Measurements from ENCODE around the gene PSME1.

The PSME1 gene

GRCh38 chr14:24177041-24177825 lies 41.2 kb downstream of the PSME1 start:
- no peak for DNase-seq

- no peak for DNase-seq
These were observed 41.9 kb downstream of the PSME1 start for GRCh38 chr14:24177891-24178290.

GRCh38 chr14:24178399-24179178 lies 42.6 kb downstream of the PSME1 start:
- no peak for DNase-seq

GRCh38 chr14:24179294-24179960 lies 43.4 kb downstream of the PSME1 start:
- no peak for DNase-seq

- DNase-seq: no peak
These were observed 44.2 kb downstream of the PSME1 start for GRCh38 chr14:24179961-24180796.

GRCh38 chr14:24181371-24182077 lies 45.5 kb downstream of the PSME1 start:
- no peak for DNase-seq

GRCh38 chr14:24182110-24182882 lies 46.3 kb downstream of the PSME1 start:
- DNase-seq: no peak

GRCh38 chr14:24183014-24183481 lies 47.1 kb downstream of the PSME1 start:
- no peak for DNase-seq

GRCh38 chr14:24184104-24184970 lies 48.3 kb downstream of the PSME1 start:
- no peak for DNase-seq

- DNase-seq: no peak
These were observed 49.0 kb downstream of the PSME1 start for GRCh38 chr14:24185026-24185425.

- no peak for DNase-seq
These were observed 49.7 kb downstream of the PSME1 start for GRCh38 chr14:24185741-24186140.

GRCh38 chr14:24186831-24187538 lies 51.0 kb downstream of the PSME1 start:
- no peak for DNase-seq

- DNase-seq: no peak
These were observed 51.5 kb downstream of the PSME1 start for GRCh38 chr14:24187539-24187915.
